ENCODE data around the gene RXRB.

DNA sequence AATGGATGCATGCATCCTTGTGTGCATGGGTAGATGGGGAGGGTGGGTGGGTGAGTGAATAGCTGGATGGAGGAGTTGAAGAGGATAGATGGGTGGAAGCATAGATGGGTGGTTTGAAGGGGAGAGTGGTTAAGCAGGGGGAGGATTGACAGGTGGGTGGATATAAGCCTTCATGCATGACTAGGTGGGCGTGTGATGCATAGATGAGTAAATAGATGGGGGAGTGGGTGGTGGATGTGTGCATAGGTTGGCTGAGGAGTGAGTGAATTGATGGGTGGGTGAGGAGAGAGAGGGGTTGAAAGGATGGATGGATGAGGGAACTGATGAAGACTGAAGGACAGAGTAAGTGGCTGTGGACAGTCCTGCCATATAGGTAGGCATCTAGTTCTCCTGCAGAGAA, 12.7 kb downstream of the RXRB start:
- TF ChIP-seq POLR2A (IDR thresholded peaks at IDR 0.05; ENCODE audit: low read length) (no peak), GATA1 (IDR thresholded peaks at IDR 0.05; ENCODE audit: low read depth, low read length) (no peak)
